K562 (cell line): ENCODE measurements around the gene SERPINE2. TPM values are rescaled to one million over a fixed set of nuclear protein-coding genes. Genes with fewer than 3 reads are reported as not detected.

Source experiments
- CBX3 ChIP-seq, 2 experiments: IDR thresholded peaks; 1 replicate in 1 of 2; 2 replicates in 1 of 2; pipeline ENCODE4 v1.6.1; 2012; ENCODE audit warnings: inconsistent platforms in 2 of 2, low read length in 2 of 2, borderline replicate concordance in 1 of 2, control low read depth in 1 of 2
- EP400 ChIP-seq: fragments of 450-650 bp; IDR thresholded peaks from 2 replicates; pipeline ENCODE4 v1.6.1; 2017; ENCODE audit warnings: antibody characterized with exemption, mild to moderate bottlenecking, moderate library complexity
- ETV6 ChIP-seq, 3 experiments: fragments of 150-350 bp in 1 of 3; sonication (generic) in 1 of 3; formaldehyde crosslinking in 1 of 3; IDR thresholded peaks; 2 replicates each; pipeline versions ENCODE4 v1.6.1 to v1.8.0; 2014 to 2022; ENCODE audit warnings: borderline replicate concordance in 2 of 3, low read depth in 2 of 3, antibody characterized with exemption in 1 of 3, low read length in 1 of 3, mild to moderate bottlenecking in 1 of 3, missing genetic modification reagents in 1 of 3
- FOXM1 ChIP-seq, 2 experiments: fragments of 450-650 bp in 1 of 2; sonication (generic) in 1 of 2; formaldehyde crosslinking in 1 of 2; IDR thresholded peaks; 2 replicates each; pipeline versions ENCODE4 v1.6.1 to v1.9.0; 2017 to 2022; ENCODE audit warnings: low read depth in 2 of 2, mild to moderate bottlenecking in 2 of 2, missing genetic modification reagents in 1 of 2, moderate library complexity in 1 of 2
- HMG20A ChIP-seq: fragments of 450-650 bp; formaldehyde crosslinking; conservative IDR thresholded peaks from 2 replicates; pipeline ENCODE4 v1.4.0; 2020; ENCODE audit warnings: mild to moderate bottlenecking, mixed read lengths
- MEF2D ChIP-seq: conservative IDR thresholded peaks from 2 replicates; pipeline ENCODE4 v1.6.1; 2016; ENCODE audit warnings: low read depth, missing genetic modification characterization, missing compliant biosample characterization
- NBN ChIP-seq: fragments of 450-650 bp; IDR thresholded peaks from 2 replicates; pipeline ENCODE4 v1.6.1; 2016; ENCODE audit warnings: low read depth, mild to moderate bottlenecking
- POLR3A ChIP-seq: IDR thresholded peaks from 2 replicates; pipeline ENCODE4 v1.6.1; 2011; ENCODE audit warnings: borderline replicate concordance, mild to moderate bottlenecking, moderate library complexity; ENCODE audit not compliant: insufficient read length, insufficient read depth; ENCODE audit errors: extremely low read depth
- SMARCE1 ChIP-seq: fragments of 450-650 bp; IDR thresholded peaks from 2 replicates; pipeline ENCODE4 v1.7.1; 2016; ENCODE audit warnings: mild to moderate bottlenecking
- TRIM24 ChIP-seq, 2 experiments: fragments of 450-650 bp; IDR thresholded peaks; 2 replicates each; pipeline ENCODE4 v1.6.1; 2016
- TRIM28 ChIP-seq: fragments of 450-650 bp; IDR thresholded peaks from 2 replicates; pipeline ENCODE4 v1.6.1; 2017
- ZBTB17 ChIP-seq: fragments of 450-650 bp; formaldehyde crosslinking; IDR thresholded peaks from 2 replicates; pipeline ENCODE4 v1.4.0; 2020; ENCODE audit warnings: mild to moderate bottlenecking
- ZC3H4 ChIP-seq: sonication (generic); formaldehyde crosslinking; IDR thresholded peaks from 2 replicates; pipeline ENCODE4 v1.9.0; 2021; ENCODE audit warnings: missing genetic modification reagents, borderline replicate concordance
- ZNF124 ChIP-seq: sonication (generic); formaldehyde crosslinking; IDR thresholded peaks from 2 replicates; pipeline ENCODE4 v1.8.1; 2022; ENCODE audit warnings: missing genetic modification reagents
- ZNF507 ChIP-seq: conservative IDR thresholded peaks from 2 replicates; pipeline ENCODE4 v1.6.1; 2017; ENCODE audit warnings: missing genetic modification characterization, missing compliant biosample characterization
- polyA plus RNA-seq, 8 experiments: library from polyadenylated mRNA; depleted of rRNA in 4 of 8; stranded (reverse) in 5 of 8; unstranded in 3 of 8; fragments of >200 nt; fragmentation: Nextera tagmentation in 2 of 8; fragmentation: Illumina TruSeq in 1 of 8; extraction: Ambion mirVana in 2 of 8; extraction: Trizol in 1 of 8; gene quantifications; 2 replicates each; pipeline versions ENCODE4 v1.2.1 to v1.2.3, GENCODE V29; 2011 to 2014; ENCODE audit warnings: inconsistent platforms in 1 of 8, missing spikeins in 1 of 8
- total RNA-seq, 7 experiments: library from RNA; depleted of rRNA in 6 of 7; stranded (reverse); fragments of >200 nt in 6 of 7; fragmentation: Illumina TruSeq in 2 of 7; extraction: Trizol in 2 of 7; gene quantifications; 2 replicates each; pipeline versions ENCODE4 v1.2.1 to v1.2.3, GENCODE V29; 2011 to 2021; ENCODE audit warnings: low replicate concordance in 1 of 7
- TF ChIP-seq, protein P1 (sequence below): sonication (generic); formaldehyde crosslinking; IDR thresholded peaks from 2 replicates; pipeline ENCODE4 v1.8.0; 2022; ENCODE audit warnings: mild to moderate bottlenecking, missing genetic modification reagents, borderline replicate concordance
- TF ChIP-seq, protein P2 (sequence below): sonication (generic); formaldehyde crosslinking; IDR thresholded peaks from 2 replicates; pipeline ENCODE4 v1.8.0; 2022; ENCODE audit warnings: mild to moderate bottlenecking, low read depth, missing genetic modification reagents
- TF ChIP-seq, protein P3 (sequence below): fragments of 250-450 bp; sonication (Bioruptor Pico); IDR thresholded peaks from 2 replicates; pipeline ENCODE4 v1.8.0; 2021; ENCODE audit warnings: mild to moderate bottlenecking, moderate library complexity

Gene SERPINE2
- total and polyA plus RNA-seq, 9 of the 15 experiments (the other 6 are each of a cell fraction or from before 2014, with no cell fraction given): 0.03 to 0.16 (median 0.13) TPM; not detected in 6

GRCh38 chr2:223995569-223995968, 43.5 kb downstream of the SERPINE2 start (continued):
- TF ChIP-seq, protein P1, sequence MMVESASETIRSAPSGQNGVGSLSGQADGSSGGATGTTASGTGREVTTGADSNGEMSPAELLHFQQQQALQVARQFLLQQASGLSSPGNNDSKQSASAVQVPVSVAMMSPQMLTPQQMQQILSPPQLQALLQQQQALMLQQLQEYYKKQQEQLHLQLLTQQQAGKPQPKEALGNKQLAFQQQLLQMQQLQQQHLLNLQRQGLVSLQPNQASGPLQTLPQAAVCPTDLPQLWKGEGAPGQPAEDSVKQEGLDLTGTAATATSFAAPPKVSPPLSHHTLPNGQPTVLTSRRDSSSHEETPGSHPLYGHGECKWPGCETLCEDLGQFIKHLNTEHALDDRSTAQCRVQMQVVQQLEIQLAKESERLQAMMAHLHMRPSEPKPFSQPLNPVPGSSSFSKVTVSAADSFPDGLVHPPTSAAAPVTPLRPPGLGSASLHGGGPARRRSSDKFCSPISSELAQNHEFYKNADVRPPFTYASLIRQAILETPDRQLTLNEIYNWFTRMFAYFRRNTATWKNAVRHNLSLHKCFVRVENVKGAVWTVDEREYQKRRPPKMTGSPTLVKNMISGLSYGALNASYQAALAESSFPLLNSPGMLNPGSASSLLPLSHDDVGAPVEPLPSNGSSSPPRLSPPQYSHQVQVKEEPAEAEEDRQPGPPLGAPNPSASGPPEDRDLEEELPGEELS: no peak
- no peak for TF ChIP-seq ETV6 (IDR thresholded peaks at IDR 0.05; ENCODE audit: borderline replicate concordance in 1 of 2, low read depth in 2 of 2, low read length in 1 of 2)
- no peak for TF ChIP-seq ETV6 (CRISPR knock-in tag; IDR thresholded peaks at IDR 0.05; ENCODE audit: borderline replicate concordance)
- TF ChIP-seq TRIM24 (IDR thresholded peaks at IDR 0.05): peak; percentile 98
- TF ChIP-seq FOXM1 (IDR thresholded peaks at IDR 0.05; ENCODE audit: low read depth): peak; percentile 17; the same call in 1 of the 2 replicates
- TF ChIP-seq FOXM1 (CRISPR knock-in tag; IDR thresholded peaks at IDR 0.05; ENCODE audit: low read depth): no peak
- peak; percentile 83 for TF ChIP-seq ZNF507 (tag)
- peak; percentile 70; the same call in 1 of the 2 replicates for TF ChIP-seq TRIM28
- no peak for TF ChIP-seq MEF2D (tag)
- no peak for TF ChIP-seq ZBTB17 (CRISPR knock-in tag)
- peak in 1 of 2 experiments; percentile 51; a peak in 1 of 3 replicates for TF ChIP-seq CBX3 (IDR thresholded peaks at IDR 0.05; ENCODE audit: borderline replicate concordance in 1 of 2, low read length in 2 of 2)
- TF ChIP-seq ZC3H4 (CRISPR knock-in tag): no peak
- TF ChIP-seq, protein P2, sequence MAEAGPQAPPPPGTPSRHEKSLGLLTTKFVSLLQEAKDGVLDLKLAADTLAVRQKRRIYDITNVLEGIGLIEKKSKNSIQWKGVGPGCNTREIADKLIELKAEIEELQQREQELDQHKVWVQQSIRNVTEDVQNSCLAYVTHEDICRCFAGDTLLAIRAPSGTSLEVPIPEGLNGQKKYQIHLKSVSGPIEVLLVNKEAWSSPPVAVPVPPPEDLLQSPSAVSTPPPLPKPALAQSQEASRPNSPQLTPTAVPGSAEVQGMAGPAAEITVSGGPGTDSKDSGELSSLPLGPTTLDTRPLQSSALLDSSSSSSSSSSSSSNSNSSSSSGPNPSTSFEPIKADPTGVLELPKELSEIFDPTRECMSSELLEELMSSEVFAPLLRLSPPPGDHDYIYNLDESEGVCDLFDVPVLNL (CRISPR knock-in tag): no peak
- peak; percentile 31; the same call in 1 of the 2 replicates for TF ChIP-seq SMARCE1
- TF ChIP-seq, protein P3, sequence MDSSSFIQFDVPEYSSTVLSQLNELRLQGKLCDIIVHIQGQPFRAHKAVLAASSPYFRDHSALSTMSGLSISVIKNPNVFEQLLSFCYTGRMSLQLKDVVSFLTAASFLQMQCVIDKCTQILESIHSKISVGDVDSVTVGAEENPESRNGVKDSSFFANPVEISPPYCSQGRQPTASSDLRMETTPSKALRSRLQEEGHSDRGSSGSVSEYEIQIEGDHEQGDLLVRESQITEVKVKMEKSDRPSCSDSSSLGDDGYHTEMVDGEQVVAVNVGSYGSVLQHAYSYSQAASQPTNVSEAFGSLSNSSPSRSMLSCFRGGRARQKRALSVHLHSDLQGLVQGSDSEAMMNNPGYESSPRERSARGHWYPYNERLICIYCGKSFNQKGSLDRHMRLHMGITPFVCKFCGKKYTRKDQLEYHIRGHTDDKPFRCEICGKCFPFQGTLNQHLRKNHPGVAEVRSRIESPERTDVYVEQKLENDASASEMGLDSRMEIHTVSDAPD (CRISPR knock-in tag): no peak
- no peak for TF ChIP-seq HMG20A (CRISPR knock-in tag)
- peak; percentile 60; the same call in 1 of the 2 replicates for TF ChIP-seq NBN
- TF ChIP-seq ZNF124 (CRISPR knock-in tag): no peak
- TF ChIP-seq POLR3A: no peak
- peak; percentile 69 for TF ChIP-seq EP400
